Keratinocyte (primary cell): ENCODE results near the gene ACADVL. TPM values are rescaled to one million over a fixed set of nuclear protein-coding genes. Genes with fewer than 3 reads are reported as not detected.

Experiments used
- DNase-seq: peaks from one replicate; pipeline ENCODE4 v3.0.0-alpha.2; 2011; ENCODE audit warnings: low read depth, missing footprints, low spot score
- FAIRE-seq: peaks from 2 replicates; lab custom pipeline; 2011; peaks lifted over from hg19 to GRCh38; lab: Jason Lieb, UNC
- H2AFZ ChIP-seq: 2 replicates; pipeline ENCODE4 v1.6.0; 2012; ENCODE audit warnings: low read length, control low read depth, inconsistent platforms; ENCODE audit not compliant: control insufficient read depth
- H3K27ac ChIP-seq: 2 replicates; pipeline ENCODE4 v1.5.1; 2011; ENCODE audit warnings: low read length; ENCODE audit not compliant: control insufficient read depth, insufficient read depth
- H3K27me3 ChIP-seq: 3 replicates; pipeline ENCODE4 v1.6.0; 2011; ENCODE audit warnings: low read length; ENCODE audit not compliant: control insufficient read depth, insufficient read depth; ENCODE audit errors: extremely low read depth
- H3K36me3 ChIP-seq, 2 experiments: 2 replicates in 1 of 2; 3 replicates in 1 of 2; pipeline ENCODE4 v1.5.1; 2011; ENCODE audit warnings: low read length in 2 of 2, mild to moderate bottlenecking in 1 of 2; ENCODE audit not compliant: control insufficient read depth in 2 of 2, insufficient read depth in 2 of 2; ENCODE audit errors: extremely low read depth in 1 of 2
- H3K4me1 ChIP-seq: 3 replicates; pipeline ENCODE4 v1.5.1; 2011; ENCODE audit warnings: low read length; ENCODE audit not compliant: control insufficient read depth, insufficient read depth; ENCODE audit errors: extremely low read depth
- H3K4me2 ChIP-seq: 3 replicates; pipeline ENCODE4 v1.6.0; 2011; ENCODE audit warnings: low read depth, low read length; ENCODE audit not compliant: control insufficient read depth, insufficient read depth; ENCODE audit errors: extremely low read depth
- H3K4me3 ChIP-seq, 3 experiments: fragments of 200-600 bp in 1 of 3; sonication (generic) in 1 of 3; 2 replicates in 2 of 3; 3 replicates in 1 of 3; pipeline ENCODE4 v1.5.1; 2011 to 2016; ENCODE audit warnings: low read length in 3 of 3, mild to moderate bottlenecking in 3 of 3, control low read depth in 2 of 3, inconsistent platforms in 1 of 3, low read depth in 1 of 3, mixed read lengths in 1 of 3, mixed run types in 1 of 3, moderate library complexity in 1 of 3; ENCODE audit not compliant: control insufficient read depth in 2 of 3, insufficient read depth in 2 of 3; ENCODE audit errors: extremely low read depth in 1 of 3
- H3K79me2 ChIP-seq: 2 replicates; pipeline ENCODE4 v1.6.0; 2012; ENCODE audit warnings: low read length; ENCODE audit not compliant: control insufficient read depth, insufficient read depth
- H3K9ac ChIP-seq: 3 replicates; pipeline ENCODE4 v1.6.0; 2011; ENCODE audit warnings: low read length; ENCODE audit not compliant: control insufficient read depth, insufficient read depth; ENCODE audit errors: extremely low read depth
- H3K9me1 ChIP-seq: 3 replicates; pipeline ENCODE4 v1.6.0; 2011; ENCODE audit warnings: low read length; ENCODE audit not compliant: control insufficient read depth, insufficient read depth; ENCODE audit errors: extremely low read depth
- H3K9me3 ChIP-seq: 2 replicates; pipeline ENCODE4 v1.5.1; 2012; ENCODE audit warnings: low read depth, low read length; ENCODE audit not compliant: control insufficient read depth
- H4K20me1 ChIP-seq: 3 replicates; pipeline ENCODE4 v1.6.0; 2011; ENCODE audit warnings: low read length; ENCODE audit not compliant: control insufficient read depth, insufficient read depth; ENCODE audit errors: extremely low read depth
- CTCF ChIP-seq, 3 experiments: IDR thresholded peaks in 1 of 3; conservative IDR thresholded peaks in 1 of 3; optimal IDR thresholded peaks in 1 of 3; 2 replicates in 2 of 3; 3 replicates in 1 of 3; pipeline versions ENCODE3 to v1.5.1; 2011; ENCODE audit warnings: low read length in 3 of 3, mild to moderate bottlenecking in 3 of 3, moderate library complexity in 2 of 3, control low read depth in 1 of 3, inconsistent platforms in 1 of 3; ENCODE audit not compliant: insufficient read depth in 2 of 3; ENCODE audit errors: extremely low read depth in 1 of 3
- EZH2 ChIP-seq: IDR thresholded peaks from one replicate; pipeline ENCODE4 v1.6.1; 2012; ENCODE audit warnings: inconsistent platforms, mild to moderate bottlenecking, low read length, moderate library complexity
- dilution Hi-C: fragments of 300-500 bp; cut with MboI; formaldehyde crosslinking; loops from one replicate; pipeline ENCODE4 v1.7.0; 2020; ENCODE audit warnings: low sequenced_read_pairs; ENCODE audit not compliant: extremely low pct_ligation_motif_present
- polyA plus RNA-seq, 5 experiments: library from polyadenylated mRNA; depleted of rRNA in 3 of 5; stranded (reverse) in 3 of 5; stranded (forward) in 1 of 5; unstranded in 1 of 5; fragments of >200 nt; gene quantifications; 1 replicate in 1 of 5; 2 replicates in 3 of 5; 3 replicates in 1 of 5; pipeline versions ENCODE4 v1.2.1 to v1.2.3, GENCODE V29; 2011 to 2012; ENCODE audit warnings: missing spikeins in 2 of 5, low read depth in 1 of 5, low replicate concordance in 1 of 5

The ACADVL gene
- polyA plus RNA-seq, 1 donor (not counting 4 experiments of a cell fraction or from before 2014, with no cell fraction given): 301 TPM

DNA sequence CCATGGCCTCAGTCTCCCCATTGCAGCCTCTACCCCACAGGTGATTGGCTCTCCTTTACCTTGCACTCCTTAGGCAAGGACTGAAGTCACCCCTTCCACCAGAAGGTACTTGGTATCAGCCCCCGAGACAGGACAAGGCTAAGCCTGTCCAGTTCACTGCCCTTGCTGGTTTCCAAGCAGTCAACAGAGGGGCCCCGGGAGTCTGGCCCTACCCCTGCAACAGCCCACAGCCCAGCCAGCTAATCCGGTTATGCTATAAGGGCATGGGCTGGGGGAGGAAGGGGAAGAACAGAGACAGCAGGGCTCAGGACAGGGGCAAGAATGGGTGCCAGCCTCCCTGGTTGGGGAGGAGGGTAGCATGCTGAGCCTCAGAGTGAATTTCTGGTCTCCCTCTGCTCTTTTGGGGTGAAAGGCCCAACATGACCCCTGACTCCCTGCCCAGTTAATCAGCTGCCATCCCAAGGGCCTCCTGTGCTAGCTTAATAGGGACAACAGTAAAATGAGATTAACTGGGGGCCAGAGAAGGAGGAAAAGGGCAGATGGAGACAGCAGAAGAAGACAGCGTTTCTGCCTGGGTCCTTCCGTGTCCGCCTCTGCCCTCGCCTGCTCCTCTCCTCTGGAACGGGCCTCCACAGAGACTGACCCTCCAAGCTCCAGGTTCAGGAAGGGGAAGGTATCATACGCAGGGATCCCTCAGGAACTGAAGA, 10.8 kb upstream of the ACADVL start:
- FAIRE-seq: no peak
- no peak overlapping the region for H3K4me3 ChIP-seq
- no peak for TF ChIP-seq EZH2
- no peak for TF ChIP-seq CTCF (optimal IDR thresholded peaks at IDR 0.05 in 1 of 3, IDR thresholded peaks at IDR 0.05 in 1 of 3, conservative IDR thresholded peaks at IDR 0.05 in 1 of 3; ENCODE audit: extremely low read depth in 1 of 3, insufficient read depth in 2 of 3, low read length in 3 of 3)
- peaks cover 5% of the 10 kb centered on the region for H3K4me1 ChIP-seq
- peaks cover 10% of the 10 kb centered on the region for H3K27me3 ChIP-seq
- no peaks in the 10 kb centered on the region for H3K36me3 ChIP-seq
- H3K79me2 ChIP-seq: no peaks in the 10 kb centered on the region
- H3K27ac ChIP-seq: no peak overlapping the region
- no peak overlapping the region for H2AFZ ChIP-seq
- no peaks in the 10 kb centered on the region for H3K9me3 ChIP-seq
- no peak overlapping the region for H3K4me2 ChIP-seq
- H3K9me1 ChIP-seq: no peaks in the 10 kb centered on the region
- H3K9ac ChIP-seq: no peak overlapping the region
- DNase-seq: no peak
- dilution Hi-C loops: no loop called here
- H4K20me1 ChIP-seq: peaks cover under 1% of the 10 kb centered on the region

DNA sequence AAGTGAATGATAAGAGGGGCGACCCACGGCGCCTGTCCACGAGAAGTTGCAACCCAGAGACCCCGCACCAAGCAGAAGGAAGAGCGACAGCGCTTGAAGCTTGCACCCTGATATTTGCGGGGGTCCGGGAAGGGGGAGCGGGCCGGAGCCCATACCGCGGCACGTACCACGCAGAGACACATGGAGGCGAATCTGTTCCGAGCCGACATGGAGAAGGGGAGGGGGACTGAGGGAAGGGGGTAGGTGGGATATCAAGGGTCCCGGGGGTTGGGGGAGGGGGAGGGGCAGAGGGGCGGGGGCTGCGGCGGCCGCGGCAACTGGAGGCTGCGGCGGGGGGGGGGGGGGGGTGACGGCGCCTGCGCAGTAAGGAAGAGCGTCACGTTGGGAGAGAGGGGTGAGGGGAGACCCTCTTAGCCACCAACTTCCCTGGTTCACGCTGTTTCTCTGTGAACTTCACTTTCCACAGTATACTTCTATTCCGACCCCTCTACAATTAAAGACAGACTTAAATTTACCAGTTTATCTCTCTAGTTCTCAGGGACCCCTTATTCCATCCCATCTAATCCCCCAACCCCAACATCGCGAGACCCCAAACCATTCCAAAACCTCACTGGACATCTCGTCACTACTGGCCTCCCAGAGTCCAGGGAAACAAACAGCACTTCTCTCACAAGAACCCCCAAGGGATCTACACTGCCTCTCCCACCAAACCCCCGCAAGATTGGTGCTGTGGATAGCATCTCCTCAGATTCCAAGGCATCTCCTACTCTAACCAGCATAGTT, 8.1 kb upstream of the ACADVL start:
- Histone ChIP-seq H3K4me2 (no peak overlapping the region), H3K9ac (no peak overlapping the region), H3K36me3 (no peaks in the 10 kb centered on the region), H3K27ac (no peak overlapping the region), H3K79me2 (peaks cover 4% of the 10 kb centered on the region), H4K20me1 (peaks cover 3% of the 10 kb centered on the region), H3K27me3 (peaks cover 10% of the 10 kb centered on the region), H3K4me1 (peaks cover 14% of the 10 kb centered on the region), H2AFZ (no peak overlapping the region), H3K9me3 (no peaks in the 10 kb centered on the region), H3K9me1 (no peaks in the 10 kb centered on the region), H3K4me3 (no peak overlapping the region)
- no peak for DNase-seq
- dilution Hi-C loops: no loop called here
- FAIRE-seq: no peak
- TF ChIP-seq EZH2: no peak
- no peak for TF ChIP-seq CTCF (optimal IDR thresholded peaks at IDR 0.05 in 1 of 3, IDR thresholded peaks at IDR 0.05 in 1 of 3, conservative IDR thresholded peaks at IDR 0.05 in 1 of 3; ENCODE audit: extremely low read depth in 1 of 3, insufficient read depth in 2 of 3, low read length in 3 of 3)
